Activated gamma-delta T cell treated with anti-CD3 and anti-CD28 coated beads, Interleukin-2, amount 50 U/mL, for 16 hours (primary cell): ENCODE measurements around the gene FUOM.

Experiments used
- DNase-seq: peaks from one replicate; pipeline ENCODE4 v3.0.0-alpha.2; 2020; ENCODE audit warnings: low read depth

The FUOM gene

GRCh38 chr10:133350283-133350949 is 7.4 kb downstream of the FUOM start:
- DNase-seq: no peak

- no peak for DNase-seq
Measured at GRCh38 chr10:133349577-133350011, 8.2 kb downstream of the FUOM start.

GRCh38 chr10:133349160-133349568 is 8.7 kb downstream of the FUOM start:
- DNase-seq: no peak

GRCh38 chr10:133347710-133348517 is 9.9 kb downstream of the FUOM start:
- DNase-seq: no peak

- DNase-seq: no peak
Measured at GRCh38 chr10:133346413-133346812, 11.4 kb downstream of the FUOM start.

- no peak for DNase-seq
Measured at GRCh38 chr10:133344236-133344635, 13.6 kb downstream of the FUOM start.

GRCh38 chr10:133343558-133343957 is 14.3 kb downstream of the FUOM start:
- no peak for DNase-seq

- no peak for DNase-seq
Measured at GRCh38 chr10:133342942-133343341, 14.9 kb downstream of the FUOM start.

- no peak for DNase-seq
Measured at GRCh38 chr10:133341983-133342382, 15.8 kb downstream of the FUOM start.

- no peak for DNase-seq
Measured at GRCh38 chr10:133339708-133340380, 18.0 kb downstream of the FUOM start.

- DNase-seq: no peak
Measured at GRCh38 chr10:133338080-133339071, 19.4 kb downstream of the FUOM start.

GRCh38 chr10:133337370-133337725 is 20.5 kb downstream of the FUOM start:
- DNase-seq: no peak

- peak; percentile 71 for DNase-seq
Measured at GRCh38 chr10:133336577-133337369, 21.0 kb downstream of the FUOM start, which contains the start of gene CALY. Gene CALY, minus strand, starts transcription at chr10:133336896. Its CDS starts 7,907 bp downstream, at chr10:133328989.

- DNase-seq: no peak
Measured at GRCh38 chr10:133336118-133336576, 21.7 kb downstream of the FUOM start.

- DNase-seq: peak; percentile 67
Measured at GRCh38 chr10:133335246-133336117, 22.3 kb downstream of the FUOM start.

- DNase-seq: no peak
Measured at GRCh38 chr10:133334503-133335245, 23.1 kb downstream of the FUOM start.

- DNase-seq: no peak
Measured at GRCh38 chr10:133332936-133333699, 24.7 kb downstream of the FUOM start.
